Gastrocnemius medialis (tissue), 4 donors: ENCODE measurements around the gene MYL3. TPM values are rescaled to one million over a fixed set of nuclear protein-coding genes. Genes with fewer than 3 reads are reported as not detected.

Experiments
- ATAC-seq, 2 donors: fragments of 150-250 bp; one replicate each; pipeline ENCODE4 v1.9.1; 2016
- DNase-seq, 2 donors: peaks; one replicate each; pipeline ENCODE4 v3.0.0-alpha.2; 2019
- H3K27ac ChIP-seq, 4 donors: fragments of 200-600 bp; sonication (generic); 1 replicate in 1 of 4; 2 replicates in 3 of 4; pipeline ENCODE4 v1.5.1; 2016 to 2018; ENCODE audit warnings: mild to moderate bottlenecking in 2 of 4, moderate library complexity in 1 of 4
- H3K27me3 ChIP-seq, 3 donors: fragments of 200-600 bp; sonication (generic) in 2 of 3; 1 replicate in 1 of 3; 2 replicates in 2 of 3; pipeline versions ENCODE4 v1.5.1 to v1.6.0; 2016 to 2019; ENCODE audit warnings: mild to moderate bottlenecking in 1 of 3, moderate library complexity in 1 of 3
- H3K36me3 ChIP-seq, 2 donors: fragments of 200-600 bp; sonication (generic) in 1 of 2; one replicate each; pipeline ENCODE4 v1.5.1; 2017 to 2018
- H3K4me1 ChIP-seq, 2 donors: fragments of 200-600 bp; sonication (generic) in 1 of 2; one replicate each; pipeline ENCODE4 v1.5.1; 2016 to 2017; ENCODE audit warnings: mild to moderate bottlenecking in 2 of 2
- H3K4me3 ChIP-seq, 4 donors: fragments of 200-600 bp; sonication (generic) in 3 of 4; 1 replicate in 1 of 4; 2 replicates in 3 of 4; pipeline ENCODE4 v1.5.1; 2016 to 2019; ENCODE audit warnings: mild to moderate bottlenecking in 2 of 4
- H3K9me3 ChIP-seq, 3 donors: fragments of 200-600 bp; sonication (generic) in 2 of 3; 1 replicate in 1 of 3; 2 replicates in 2 of 3; pipeline ENCODE4 v1.5.1; 2016 to 2019
- POLR2A ChIP-seq, 2 donors: fragments of 450-650 bp; IDR thresholded peaks; one replicate each; pipeline ENCODE4 v1.6.1; 2017; ENCODE audit warnings: antibody characterized with exemption in 2 of 2, mild to moderate bottlenecking in 2 of 2, moderate library complexity in 2 of 2
- in situ Hi-C, 4 donors: fragments of 200-750 bp; cut with MboI; loops; one replicate each; pipeline versions ENCODE4 v1.15.0 to v1.8.0; 2017; ENCODE audit warnings: low sequenced_read_pairs in 4 of 4
- intact Hi-C: fragments of 100-400 bp; cut with DNase I; formaldehyde crosslinking; loops from one replicate; pipeline ENCODE4 v1.15.1; 2023; ENCODE audit warnings: low total_unique reads
- total RNA-seq, 4 donors: library from RNA; depleted of rRNA; stranded (reverse); fragments of >200 nt; gene quantifications; one replicate each; pipeline versions ENCODE4 v1.1.0 to v1.2.3, GENCODE V29; 2016
- TF ChIP-seq, protein P1 (sequence below), 5 experiments: fragments of 450-650 bp in 3 of 5; fragments of 200-600 bp in 2 of 5; sonication (generic) in 2 of 5; IDR thresholded peaks in 4 of 5; conservative IDR thresholded peaks in 1 of 5; 1 replicate in 4 of 5; 2 replicates in 1 of 5; pipeline ENCODE4 v1.5.1; 2016 to 2019; ENCODE audit warnings: antibody characterized with exemption in 5 of 5, mild to moderate bottlenecking in 3 of 5, moderate library complexity in 3 of 5

MYL3 gene
- total RNA-seq, 4 donors from 2014 or later: 42.5 to 544 (median 281) TPM

- in situ Hi-C loops (loop anchor here in 3 of 4 donors (5.0 to 10.0 kb wide), 2 partner anchors 178 to 185 kb away; partner anchors contain the start of gene PRSS50 (in 2 of the 3)), intact Hi-C loops (loop anchor here (5.0 kb wide), 1 partner anchor 45 kb away; no protein-coding TSS in a partner anchor)
- Histone ChIP-seq H3K27ac (peak overlapping the region; percentile 1 to 55 (median 52)), H3K27me3 (no peaks in the 10 kb centered on the region), H3K4me1 (peaks cover 5 to 10% of the 10 kb centered on the region in 2 donors), H3K36me3 (no peaks in the 10 kb centered on the region), H3K9me3 (no peaks in the 10 kb centered on the region), H3K4me3 (peak overlapping the region; percentile 50 to 57 (median 52))
- ATAC-seq (peak; percentile 46 to 63), DNase-seq (peak; percentile 35 to 45)
- TF ChIP-seq POLR2A (IDR thresholded peaks at IDR 0.05): no peak
- TF ChIP-seq, protein P1, sequence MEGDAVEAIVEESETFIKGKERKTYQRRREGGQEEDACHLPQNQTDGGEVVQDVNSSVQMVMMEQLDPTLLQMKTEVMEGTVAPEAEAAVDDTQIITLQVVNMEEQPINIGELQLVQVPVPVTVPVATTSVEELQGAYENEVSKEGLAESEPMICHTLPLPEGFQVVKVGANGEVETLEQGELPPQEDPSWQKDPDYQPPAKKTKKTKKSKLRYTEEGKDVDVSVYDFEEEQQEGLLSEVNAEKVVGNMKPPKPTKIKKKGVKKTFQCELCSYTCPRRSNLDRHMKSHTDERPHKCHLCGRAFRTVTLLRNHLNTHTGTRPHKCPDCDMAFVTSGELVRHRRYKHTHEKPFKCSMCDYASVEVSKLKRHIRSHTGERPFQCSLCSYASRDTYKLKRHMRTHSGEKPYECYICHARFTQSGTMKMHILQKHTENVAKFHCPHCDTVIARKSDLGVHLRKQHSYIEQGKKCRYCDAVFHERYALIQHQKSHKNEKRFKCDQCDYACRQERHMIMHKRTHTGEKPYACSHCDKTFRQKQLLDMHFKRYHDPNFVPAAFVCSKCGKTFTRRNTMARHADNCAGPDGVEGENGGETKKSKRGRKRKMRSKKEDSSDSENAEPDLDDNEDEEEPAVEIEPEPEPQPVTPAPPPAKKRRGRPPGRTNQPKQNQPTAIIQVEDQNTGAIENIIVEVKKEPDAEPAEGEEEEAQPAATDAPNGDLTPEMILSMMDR (IDR thresholded peaks at IDR 0.05 in 4 of 5, conservative IDR thresholded peaks at IDR 0.05 in 1 of 5): no peak
Observed at GRCh38 chr3:46892285-46893145, 29.3 kb upstream of the MYL3 start.

- intact Hi-C loops: loop anchor here (5.0 kb wide), 1 partner anchor 44 kb away; no protein-coding TSS in a partner anchor
- Histone ChIP-seq H3K27me3 (no peaks in the 10 kb centered on the region), H3K9me3 (no peaks in the 10 kb centered on the region), H3K4me3 (no peak overlapping the region), H3K4me1 (peaks cover 5 to 10% of the 10 kb centered on the region in 2 donors), H3K36me3 (no peaks in the 10 kb centered on the region), H3K27ac (peak overlapping the region in 1 of 4 donors; percentile 50)
- ATAC-seq (no peak), DNase-seq (no peak)
- TF ChIP-seq, protein P1 (IDR thresholded peaks at IDR 0.05 in 4 of 5, conservative IDR thresholded peaks at IDR 0.05 in 1 of 5): no peak
- TF ChIP-seq POLR2A (IDR thresholded peaks at IDR 0.05): no peak
- in situ Hi-C loops: loop anchor here in 3 of 4 donors (5.0 to 10.0 kb wide), 2 partner anchors 176 to 184 kb away; partner anchors contain the start of gene PRSS50 (in 2 of the 3)
Observed at GRCh38 chr3:46891132-46891531, 27.9 kb upstream of the MYL3 start.

DNA sequence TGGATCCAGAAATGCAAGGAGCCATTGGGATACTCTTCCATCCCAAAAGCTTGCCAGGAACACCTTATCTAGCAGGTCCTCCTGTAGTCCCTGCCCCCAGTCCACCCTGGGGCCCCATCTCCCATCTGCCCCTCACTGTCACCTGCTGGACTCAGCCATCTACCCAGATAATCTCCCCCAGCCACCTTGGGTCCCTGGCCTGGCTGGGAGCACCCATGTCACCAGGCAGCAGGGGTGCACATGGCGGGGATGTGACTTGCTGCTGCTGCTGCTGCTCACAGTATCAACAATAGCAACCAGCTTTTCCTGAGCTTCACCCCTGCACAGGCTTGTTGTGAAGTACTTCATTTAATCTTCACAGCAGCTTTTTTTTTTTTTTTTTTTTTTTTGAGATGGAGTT, 26.9 kb upstream of the MYL3 start:
- DNase-seq (no peak), ATAC-seq (no peak)
- in situ Hi-C loops: loop anchor here in 3 of 4 donors (5.0 to 10.0 kb wide), 2 partner anchors 175 to 183 kb away; partner anchors contain the start of gene PRSS50 (in 2 of the 3)
- Histone ChIP-seq H3K36me3 (no peaks in the 10 kb centered on the region), H3K4me3 (no peak overlapping the region), H3K4me1 (peaks cover 5 to 10% of the 10 kb centered on the region in 2 donors), H3K27me3 (no peaks in the 10 kb centered on the region), H3K27ac (no peak overlapping the region), H3K9me3 (no peaks in the 10 kb centered on the region)
- intact Hi-C loops: loop anchor here (5.0 kb wide), 1 partner anchor 43 kb away; no protein-coding TSS in a partner anchor
- no peak for TF ChIP-seq POLR2A (IDR thresholded peaks at IDR 0.05)
- TF ChIP-seq, protein P1 (IDR thresholded peaks at IDR 0.05 in 4 of 5, conservative IDR thresholded peaks at IDR 0.05 in 1 of 5): no peak

DNA sequence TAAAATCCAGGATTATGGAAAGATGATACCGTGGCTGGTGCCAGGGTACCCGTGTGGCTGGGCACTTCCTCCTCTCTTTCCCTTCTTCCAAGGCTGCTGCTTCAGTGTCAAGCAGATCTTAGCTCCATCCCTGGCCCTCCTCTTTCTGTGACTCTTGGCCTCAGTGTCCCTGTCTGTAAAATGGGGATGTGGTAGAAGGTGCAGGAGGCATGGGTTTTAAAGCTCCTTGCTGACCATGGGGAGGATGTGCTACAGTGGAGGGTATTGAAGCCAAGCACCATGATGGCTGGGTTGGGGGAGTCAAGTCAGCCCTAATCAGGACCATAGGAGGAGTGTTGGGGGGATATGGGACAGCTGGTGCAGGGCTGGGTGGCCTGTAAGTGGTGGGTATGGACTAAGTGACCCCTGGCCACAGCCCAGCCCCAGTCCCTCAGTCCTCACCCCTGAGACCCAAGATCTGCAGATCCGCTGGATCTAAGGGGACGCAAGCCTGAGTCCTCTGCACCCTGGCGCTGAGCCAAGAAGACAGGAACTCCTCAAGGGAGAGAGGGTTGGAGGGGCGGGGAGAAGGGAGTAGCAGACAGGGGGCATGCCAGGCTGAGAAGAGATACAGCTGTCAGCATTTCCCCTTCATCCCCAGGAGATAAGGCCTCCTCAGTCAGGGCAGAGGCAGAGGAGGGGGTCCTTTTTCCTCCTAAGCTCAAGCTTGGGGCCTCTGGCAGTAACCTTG, 26.3 kb upstream of the MYL3 start:
- H3K27me3 ChIP-seq: no peaks in the 10 kb centered on the region
- TF ChIP-seq POLR2A (IDR thresholded peaks at IDR 0.05): no peak
- TF ChIP-seq, protein P1 (IDR thresholded peaks at IDR 0.05 in 4 of 5, conservative IDR thresholded peaks at IDR 0.05 in 1 of 5): no peak
- no peaks in the 10 kb centered on the region for H3K36me3 ChIP-seq
- ATAC-seq (no peak), DNase-seq (no peak)
- intact Hi-C loops: loop anchor here (5.0 kb wide), 1 partner anchor 42 kb away; no protein-coding TSS in a partner anchor
- no peak overlapping the region for H3K27ac ChIP-seq
- no peaks in the 10 kb centered on the region for H3K9me3 ChIP-seq
- in situ Hi-C loops: loop anchor here in 3 of 4 donors (5.0 to 10.0 kb wide), 2 partner anchors 175 to 182 kb away; partner anchors contain the start of gene PRSS50 (in 2 of the 3)
- peaks cover 5 to 10% of the 10 kb centered on the region in 2 donors for H3K4me1 ChIP-seq
- H3K4me3 ChIP-seq: no peak overlapping the region
